ENCODE results near the gene UBTF.

Gene UBTF

DNA sequence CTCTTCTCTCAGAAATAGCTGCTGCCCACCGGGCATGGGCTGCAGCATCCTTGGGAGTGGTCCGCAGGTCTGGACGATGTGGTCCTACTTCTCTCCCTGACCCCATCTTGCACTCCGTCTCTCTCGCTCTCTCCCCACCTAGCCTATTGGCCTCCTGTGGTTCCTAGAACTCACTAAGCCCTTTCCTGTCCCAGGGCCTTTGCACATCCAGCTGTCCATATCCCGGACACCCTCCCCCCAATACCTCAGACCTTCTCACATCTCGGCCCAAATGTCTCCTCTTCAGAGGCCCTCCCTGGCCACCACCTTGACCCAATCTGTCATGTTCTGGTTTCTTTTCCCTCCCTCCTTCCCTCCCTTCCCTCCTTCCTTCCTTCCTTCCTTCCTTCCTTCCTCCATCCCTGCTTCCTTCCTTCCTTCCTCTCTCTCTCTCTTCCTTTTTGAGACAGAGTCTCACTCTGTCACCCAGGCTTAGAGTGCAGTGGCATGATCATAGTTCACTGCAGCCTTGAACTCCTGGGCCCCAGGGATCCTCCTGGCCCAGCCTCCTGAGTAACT lies 43.9 kb upstream of the UBTF start:
- TF ChIP-seq, protein P1, sequence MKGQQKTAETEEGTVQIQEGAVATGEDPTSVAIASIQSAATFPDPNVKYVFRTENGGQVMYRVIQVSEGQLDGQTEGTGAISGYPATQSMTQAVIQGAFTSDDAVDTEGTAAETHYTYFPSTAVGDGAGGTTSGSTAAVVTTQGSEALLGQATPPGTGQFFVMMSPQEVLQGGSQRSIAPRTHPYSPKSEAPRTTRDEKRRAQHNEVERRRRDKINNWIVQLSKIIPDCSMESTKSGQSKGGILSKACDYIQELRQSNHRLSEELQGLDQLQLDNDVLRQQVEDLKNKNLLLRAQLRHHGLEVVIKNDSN (IDR thresholded peaks at IDR 0.05) = no peak
- TF ChIP-seq TCF12 (IDR thresholded peaks at IDR 0.05; ENCODE audit: low read depth) (no peak), YY1 (IDR thresholded peaks at IDR 0.05; ENCODE audit: low read depth) (no peak), FOXM1 (IDR thresholded peaks at IDR 0.05; ENCODE audit: borderline replicate concordance, low read depth) (no peak), RAD21 (IDR thresholded peaks at IDR 0.05; ENCODE audit: low read depth) (no peak), CREB1 (IDR thresholded peaks at IDR 0.05; ENCODE audit: low read depth) (no peak), CEBPB (IDR thresholded peaks at IDR 0.05) (no peak), EGR1 (IDR thresholded peaks at IDR 0.05) (no peak), ZBTB7A (IDR thresholded peaks at IDR 0.05; ENCODE audit: low read depth) (no peak), TEAD4 (IDR thresholded peaks at IDR 0.05) (no peak), EP300 (IDR thresholded peaks at IDR 0.05; ENCODE audit: borderline replicate concordance) (no peak), NFIC (IDR thresholded peaks at IDR 0.05) (no peak), TAF1 (IDR thresholded peaks at IDR 0.05; ENCODE audit: low read depth) (no peak)
- TF ChIP-seq, protein P2, sequence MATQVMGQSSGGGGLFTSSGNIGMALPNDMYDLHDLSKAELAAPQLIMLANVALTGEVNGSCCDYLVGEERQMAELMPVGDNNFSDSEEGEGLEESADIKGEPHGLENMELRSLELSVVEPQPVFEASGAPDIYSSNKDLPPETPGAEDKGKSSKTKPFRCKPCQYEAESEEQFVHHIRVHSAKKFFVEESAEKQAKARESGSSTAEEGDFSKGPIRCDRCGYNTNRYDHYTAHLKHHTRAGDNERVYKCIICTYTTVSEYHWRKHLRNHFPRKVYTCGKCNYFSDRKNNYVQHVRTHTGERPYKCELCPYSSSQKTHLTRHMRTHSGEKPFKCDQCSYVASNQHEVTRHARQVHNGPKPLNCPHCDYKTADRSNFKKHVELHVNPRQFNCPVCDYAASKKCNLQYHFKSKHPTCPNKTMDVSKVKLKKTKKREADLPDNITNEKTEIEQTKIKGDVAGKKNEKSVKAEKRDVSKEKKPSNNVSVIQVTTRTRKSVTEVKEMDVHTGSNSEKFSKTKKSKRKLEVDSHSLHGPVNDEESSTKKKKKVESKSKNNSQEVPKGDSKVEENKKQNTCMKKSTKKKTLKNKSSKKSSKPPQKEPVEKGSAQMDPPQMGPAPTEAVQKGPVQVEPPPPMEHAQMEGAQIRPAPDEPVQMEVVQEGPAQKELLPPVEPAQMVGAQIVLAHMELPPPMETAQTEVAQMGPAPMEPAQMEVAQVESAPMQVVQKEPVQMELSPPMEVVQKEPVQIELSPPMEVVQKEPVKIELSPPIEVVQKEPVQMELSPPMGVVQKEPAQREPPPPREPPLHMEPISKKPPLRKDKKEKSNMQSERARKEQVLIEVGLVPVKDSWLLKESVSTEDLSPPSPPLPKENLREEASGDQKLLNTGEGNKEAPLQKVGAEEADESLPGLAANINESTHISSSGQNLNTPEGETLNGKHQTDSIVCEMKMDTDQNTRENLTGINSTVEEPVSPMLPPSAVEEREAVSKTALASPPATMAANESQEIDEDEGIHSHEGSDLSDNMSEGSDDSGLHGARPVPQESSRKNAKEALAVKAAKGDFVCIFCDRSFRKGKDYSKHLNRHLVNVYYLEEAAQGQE (IDR thresholded peaks at IDR 0.05; ENCODE audit: low read depth) = no peak
- TF ChIP-seq, protein P3, sequence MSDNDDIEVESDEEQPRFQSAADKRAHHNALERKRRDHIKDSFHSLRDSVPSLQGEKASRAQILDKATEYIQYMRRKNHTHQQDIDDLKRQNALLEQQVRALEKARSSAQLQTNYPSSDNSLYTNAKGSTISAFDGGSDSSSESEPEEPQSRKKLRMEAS (IDR thresholded peaks at IDR 0.05) = no peak

DNA sequence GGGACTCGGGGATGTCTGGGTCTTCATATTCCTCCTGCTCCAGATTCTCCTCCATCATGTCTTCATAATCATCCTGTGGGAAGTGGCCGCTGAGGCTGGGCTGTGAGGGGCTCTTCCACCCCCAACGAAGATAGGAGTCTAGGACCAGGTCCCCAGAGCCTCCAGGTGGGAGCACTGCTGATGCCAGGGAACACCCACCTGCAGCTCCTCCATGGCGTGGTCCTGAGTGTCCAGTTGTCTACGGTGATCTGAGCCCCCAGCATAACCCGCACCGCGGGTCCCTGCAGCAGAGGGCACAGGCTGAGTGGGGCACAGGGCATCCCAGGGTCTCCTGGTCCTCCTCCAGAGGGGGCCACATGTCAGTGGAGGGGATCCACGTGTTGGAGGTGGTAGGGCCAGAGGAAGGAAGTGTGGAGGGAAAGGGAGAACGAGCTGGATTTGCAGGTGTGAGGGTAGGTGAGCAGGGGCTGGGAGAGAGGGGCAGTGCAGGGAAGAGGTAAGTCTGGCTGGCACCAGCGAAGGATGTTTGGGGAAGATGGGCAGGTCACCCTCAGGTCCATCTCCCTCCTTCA lies 43.3 kb upstream of the UBTF start:
- TF ChIP-seq FOXM1 (IDR thresholded peaks at IDR 0.05; ENCODE audit: borderline replicate concordance, low read depth) = no peak
- TF ChIP-seq YY1 (IDR thresholded peaks at IDR 0.05; ENCODE audit: low read depth) = no peak
- no peak for TF ChIP-seq CEBPB (IDR thresholded peaks at IDR 0.05)
- TF ChIP-seq TEAD4 (IDR thresholded peaks at IDR 0.05) = no peak
- no peak for TF ChIP-seq NFIC (IDR thresholded peaks at IDR 0.05)
- no peak for TF ChIP-seq ZBTB7A (IDR thresholded peaks at IDR 0.05; ENCODE audit: low read depth)
- TF ChIP-seq, protein P1 (IDR thresholded peaks at IDR 0.05) = no peak
- TF ChIP-seq, protein P2 (IDR thresholded peaks at IDR 0.05; ENCODE audit: low read depth) = no peak
- TF ChIP-seq TCF12 (IDR thresholded peaks at IDR 0.05; ENCODE audit: low read depth) = no peak
- TF ChIP-seq, protein P3 (IDR thresholded peaks at IDR 0.05) = no peak
- TF ChIP-seq CREB1 (IDR thresholded peaks at IDR 0.05; ENCODE audit: low read depth) = no peak
- no peak for TF ChIP-seq EP300 (IDR thresholded peaks at IDR 0.05; ENCODE audit: borderline replicate concordance)
- no peak for TF ChIP-seq TAF1 (IDR thresholded peaks at IDR 0.05; ENCODE audit: low read depth)
- no peak for TF ChIP-seq EGR1 (IDR thresholded peaks at IDR 0.05)
- no peak for TF ChIP-seq RAD21 (IDR thresholded peaks at IDR 0.05; ENCODE audit: low read depth)

DNA sequence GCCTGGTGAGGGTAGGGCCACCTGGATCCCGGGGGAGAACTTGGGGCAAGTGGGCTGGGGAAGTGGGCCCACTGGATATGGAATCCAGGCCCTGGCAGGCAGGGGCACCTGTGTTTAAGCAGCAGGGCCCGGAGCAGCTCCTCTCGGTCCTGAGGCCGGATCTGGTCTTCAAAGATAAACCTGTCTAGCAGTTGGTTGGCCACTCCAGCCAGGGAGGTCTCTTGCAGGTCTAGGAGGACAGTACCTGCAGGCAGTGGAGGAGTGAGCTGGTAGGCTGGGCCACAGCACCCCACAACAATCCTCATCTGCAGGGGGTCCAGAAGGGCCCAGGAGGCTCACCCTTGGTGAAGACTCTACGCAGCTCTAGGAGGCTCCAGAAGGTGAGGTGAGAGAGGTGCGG lies 40.8 kb upstream of the UBTF start:
- no peak for TF ChIP-seq CREB1 (IDR thresholded peaks at IDR 0.05; ENCODE audit: low read depth)
- TF ChIP-seq FOXM1 (IDR thresholded peaks at IDR 0.05; ENCODE audit: borderline replicate concordance, low read depth) = no peak
- no peak for TF ChIP-seq EGR1 (IDR thresholded peaks at IDR 0.05)
- TF ChIP-seq EP300 (IDR thresholded peaks at IDR 0.05; ENCODE audit: borderline replicate concordance) = no peak
- no peak for TF ChIP-seq NFIC (IDR thresholded peaks at IDR 0.05)
- no peak for TF ChIP-seq TAF1 (IDR thresholded peaks at IDR 0.05; ENCODE audit: low read depth)
- no peak for TF ChIP-seq RAD21 (IDR thresholded peaks at IDR 0.05; ENCODE audit: low read depth)
- no peak for TF ChIP-seq CEBPB (IDR thresholded peaks at IDR 0.05)
- no peak for TF ChIP-seq ZBTB7A (IDR thresholded peaks at IDR 0.05; ENCODE audit: low read depth)
- no peak for TF ChIP-seq TEAD4 (IDR thresholded peaks at IDR 0.05)
- TF ChIP-seq, protein P3 (IDR thresholded peaks at IDR 0.05) = no peak
- TF ChIP-seq, protein P1 (IDR thresholded peaks at IDR 0.05) = no peak
- TF ChIP-seq, protein P2 (IDR thresholded peaks at IDR 0.05; ENCODE audit: low read depth) = no peak
- TF ChIP-seq TCF12 (IDR thresholded peaks at IDR 0.05; ENCODE audit: low read depth) = no peak

All from Ishikawa (cell line).